ENCODE data around the gene STAC2. TPM values are rescaled to one million over a fixed set of nuclear protein-coding genes. Genes with fewer than 3 reads are reported as not detected.

The STAC2 gene
- total RNA-seq, 6 experiments from 2014 or later = not detected

GRCh38 chr17:39205112-39205526, 20.6 kb downstream of the STAC2 start:
- Mint-ChIP-seq H3K27ac (no peak overlapping the region), H3K9me3 (no peaks in the 10 kb centered on the region), H3K27me3 (ENCODE audit: insufficient read depth) (peaks cover 4% of the 10 kb centered on the region; the same call in 1 of the 2 replicates), H3K36me3 (ENCODE audit: low read depth) (peaks cover 37% of the 10 kb centered on the region), H3K4me3 (no peak overlapping the region), H3K4me1 (ENCODE audit: low read depth) (peaks cover 50% of the 10 kb centered on the region)
- TF ChIP-seq CTCF (IDR thresholded peaks at IDR 0.05) = no peak
- DNase-seq = no peak

- H3K27ac Mint-ChIP-seq = no peak overlapping the region; the same call in 1 of the 2 replicates
- peaks cover 53% of the 10 kb centered on the region for H3K4me1 Mint-ChIP-seq (ENCODE audit: low read depth)
- no peaks in the 10 kb centered on the region for H3K9me3 Mint-ChIP-seq
- H3K4me3 Mint-ChIP-seq = no peak overlapping the region
- TF ChIP-seq CTCF (IDR thresholded peaks at IDR 0.05) = no peak
- peaks cover 4% of the 10 kb centered on the region; the same call in 1 of the 2 replicates for H3K27me3 Mint-ChIP-seq (ENCODE audit: insufficient read depth)
- DNase-seq = no peak
- peaks cover 39% of the 10 kb centered on the region for H3K36me3 Mint-ChIP-seq (ENCODE audit: low read depth)
Measured at GRCh38 chr17:39204245-39204644, 21.5 kb downstream of the STAC2 start.

- Mint-ChIP-seq H3K4me1 (ENCODE audit: low read depth) (peaks cover 44% of the 10 kb centered on the region), H3K36me3 (ENCODE audit: low read depth) (peaks cover 39% of the 10 kb centered on the region)
Measured at GRCh38 chr17:39200957-39201510, 24.7 kb downstream of the STAC2 start.

GRCh38 chr17:39200070-39200879, 25.5 kb downstream of the STAC2 start, which contains the start of gene RPL19:
Gene RPL19 (plus strand): TSS chr17:39200283. CDS start chr17:39200345, 62 bp downstream.
- no peaks in the 10 kb centered on the region for H3K9me3 Mint-ChIP-seq
- H3K27ac Mint-ChIP-seq = peak within 1 kb of the TSS; percentile 99
- peaks cover 50% of the 10 kb centered on the region for H3K4me1 Mint-ChIP-seq (ENCODE audit: low read depth)
- no peak for DNase-seq
- TF ChIP-seq CTCF (IDR thresholded peaks at IDR 0.05) = no peak
- peaks cover 3% of the 10 kb centered on the region; the same call in 1 of the 2 replicates for H3K27me3 Mint-ChIP-seq (ENCODE audit: insufficient read depth)
- peaks cover 39% of the 10 kb centered on the region for H3K36me3 Mint-ChIP-seq (ENCODE audit: low read depth)
- H3K4me3 Mint-ChIP-seq = peak within 1 kb of the TSS; percentile 97

More at GRCh38 chr17:39200957-39201510, 24.7 kb downstream of the STAC2 start:
- peaks cover 3% of the 10 kb centered on the region; the same call in 1 of the 2 replicates for H3K27me3 Mint-ChIP-seq (ENCODE audit: insufficient read depth)
- no peak for DNase-seq
- no peak for TF ChIP-seq CTCF (IDR thresholded peaks at IDR 0.05)
- no peaks in the 10 kb centered on the region for H3K9me3 Mint-ChIP-seq
- H3K27ac Mint-ChIP-seq = peak overlapping the region; percentile 99
- peak overlapping the region; percentile 97 for H3K4me3 Mint-ChIP-seq

GRCh38 chr17:39199820-39200069, 26.0 kb downstream of the STAC2 start:
- Mint-ChIP-seq H3K36me3 (ENCODE audit: low read depth) (peaks cover 39% of the 10 kb centered on the region), H3K4me3 (peak overlapping the region; percentile 97), H3K27me3 (ENCODE audit: insufficient read depth) (peaks cover 3% of the 10 kb centered on the region; the same call in 1 of the 2 replicates), H3K9me3 (no peaks in the 10 kb centered on the region), H3K4me1 (ENCODE audit: low read depth) (peaks cover 55% of the 10 kb centered on the region), H3K27ac (peak overlapping the region; percentile 99)
- peak; percentile 92 for DNase-seq
- TF ChIP-seq CTCF (IDR thresholded peaks at IDR 0.05) = no peak

All from HFFc6 (cell line).